K562 (cell line): ENCODE data around the gene HDHD3. TPM values are rescaled to one million over a fixed set of nuclear protein-coding genes. Genes with fewer than 3 reads are reported as not detected.

ENCODE experiments used
- ATAC-seq: fragments of 200-7000 bp; cut with Tn5 transposase; 3 replicates; pipeline ENCODE4 v1.9.1; 2020; ENCODE audit warnings: moderate library complexity
- BruUV-seq: library from RNA; stranded (reverse); fragments of 400-500 nt; replicated peaks from 2 replicates; lab custom pipeline; 2021; lab: Mats Ljungman, UMichigan
- CTCF ChIA-PET: fragments of 300-600 bp; formaldehyde crosslinking; extraction: SDS; loops from one replicate; lab custom pipeline; 2021; ENCODE audit warnings: low intra/inter-chr PET ratio; lab: Yijun Ruan, JAX
- POLR2A ChIA-PET: fragments of 300-600, 350-650 bp; sonication (Branson Sonifier 250); formaldehyde crosslinking; extraction: SDS; loops from one replicate; lab custom pipeline; 2021; ENCODE audit warnings: antibody characterized with exemption, inconsistent platforms; lab: Yijun Ruan, JAX
- DNase-seq, 4 experiments: peaks; one replicate each; pipeline versions ENCODE4 v3.0.0 to v3.0.0-alpha.2; 2011 to 2018; ENCODE audit warnings: low spot score in 3 of 4, mixed read lengths in 3 of 4; ENCODE audit errors: extremely low read depth in 1 of 4
- FAIRE-seq: peaks from 2 replicates; lab custom pipeline; 2011; peaks lifted over from hg19 to GRCh38; lab: Jason Lieb, UNC
- H2AFZ ChIP-seq: 2 replicates; pipeline ENCODE4 v1.6.0; 2011; ENCODE audit warnings: low read depth, low read length, control low read depth, inconsistent platforms
- H3K27ac ChIP-seq: fragments of 200-600 bp; 3 replicates; pipeline ENCODE4 v1.8.0; 2011; ENCODE audit warnings: low read depth, mild to moderate bottlenecking, control low read depth, inconsistent platforms, low read length, moderate library complexity, mixed read lengths; ENCODE audit errors: extremely low read depth
- H3K27me3 ChIP-seq, 2 experiments: fragments of 300-600 bp in 1 of 2; 2 replicates in 1 of 2; 3 replicates in 1 of 2; pipeline versions ENCODE4 v1.6.0 to v1.8.0; 2011; ENCODE audit warnings: inconsistent platforms in 2 of 2, low read length in 2 of 2, mild to moderate bottlenecking in 1 of 2, mixed read lengths in 1 of 2, moderate library complexity in 1 of 2; ENCODE audit not compliant: control insufficient read depth in 2 of 2, insufficient read depth in 2 of 2
- H3K36me3 ChIP-seq: fragments of 300-600 bp; 3 replicates; pipeline ENCODE4 v1.8.0; 2011; ENCODE audit warnings: mild to moderate bottlenecking, low read length, inconsistent platforms; ENCODE audit not compliant: control insufficient read depth, insufficient read depth
- H3K4me1 ChIP-seq, 2 experiments: fragments of 200-600 bp in 1 of 2; replicated peaks in 1 of 2; 2 replicates in 1 of 2; 3 replicates in 1 of 2; pipeline versions ENCODE4 v1.5.1 to v1.8.0; 2011; ENCODE audit warnings: inconsistent platforms in 2 of 2, low read length in 2 of 2, mild to moderate bottlenecking in 1 of 2, mixed read lengths in 1 of 2, moderate library complexity in 1 of 2; ENCODE audit not compliant: control insufficient read depth in 2 of 2, insufficient read depth in 2 of 2
- H3K4me2 ChIP-seq: 2 replicates; pipeline ENCODE4 v1.6.1; 2011; ENCODE audit warnings: low read length, control low read depth, inconsistent platforms, mixed read lengths; ENCODE audit not compliant: insufficient read depth
- H3K4me3 ChIP-seq: fragments of 200-600 bp; sonication (generic), shearing (Covaris generic); 2 replicates; pipeline ENCODE4 v1.5.1; 2016; ENCODE audit warnings: control low read depth, inconsistent platforms
- H3K79me2 ChIP-seq: fragments of 200-600 bp; 3 replicates; pipeline ENCODE4 v1.8.0; 2011; ENCODE audit warnings: low read length, inconsistent platforms; ENCODE audit not compliant: control insufficient read depth, insufficient read depth
- H3K9ac ChIP-seq, 2 experiments: 2 replicates each; pipeline versions ENCODE4 v1.6.0 to v1.6.1; 2011; ENCODE audit warnings: low read depth in 2 of 2, low read length in 2 of 2, control low read depth in 1 of 2, inconsistent platforms in 1 of 2, mild to moderate bottlenecking in 1 of 2, mixed read lengths in 1 of 2; ENCODE audit not compliant: insufficient read depth in 1 of 2
- H3K9me1 ChIP-seq: one replicate; pipeline ENCODE4 v1.6.0; 2011; ENCODE audit warnings: inconsistent platforms, mild to moderate bottlenecking, low read length, moderate library complexity; ENCODE audit not compliant: control insufficient read depth, insufficient read depth
- H3K9me3 ChIP-seq: replicated peaks from 2 replicates; pipeline ENCODE4 v1.5.1; 2011; ENCODE audit warnings: low read depth, low read length, inconsistent platforms; ENCODE audit not compliant: control insufficient read depth, insufficient read depth
- H4K20me1 ChIP-seq: replicated peaks from 2 replicates; pipeline ENCODE4 v1.6.1; 2011; ENCODE audit warnings: low read length, inconsistent platforms, mixed read lengths; ENCODE audit not compliant: control insufficient read depth, insufficient read depth
- HMG20A ChIP-seq: fragments of 450-650 bp; formaldehyde crosslinking; conservative IDR thresholded peaks from 2 replicates; pipeline ENCODE4 v1.4.0; 2020; ENCODE audit warnings: mild to moderate bottlenecking, mixed read lengths
- JUND ChIP-seq, 2 experiments: IDR thresholded peaks; 2 replicates in 1 of 2; 3 replicates in 1 of 2; pipeline ENCODE4 v1.6.1; 2011; ENCODE audit warnings: borderline replicate concordance in 2 of 2, low read depth in 2 of 2, low read length in 2 of 2, improper control_type of control experiment in 1 of 2, missing biosample characterization in 1 of 2, missing genetic modification characterization in 1 of 2, missing genetic modification reagents in 1 of 2
- L3MBTL2 ChIP-seq: fragments of 450-650 bp; IDR thresholded peaks from 2 replicates; pipeline ENCODE4 v1.6.1; 2016; ENCODE audit warnings: mild to moderate bottlenecking, moderate library complexity
- MAFF ChIP-seq: IDR thresholded peaks from 2 replicates; pipeline ENCODE4 v1.6.1; 2012; ENCODE audit warnings: low read length, improper control_type of control experiment
- NFIC ChIP-seq: fragments of 450-650 bp; IDR thresholded peaks from 2 replicates; pipeline ENCODE4 v1.6.1; 2017; ENCODE audit warnings: mild to moderate bottlenecking, inconsistent platforms
- PHF20 ChIP-seq: fragments of 450-650 bp; IDR thresholded peaks from 2 replicates; pipeline ENCODE4 v1.6.1; 2018; ENCODE audit not compliant: partially characterized antibody
- PHF8 ChIP-seq: fragments of 200-600 bp; sonication (generic); IDR thresholded peaks from 2 replicates; pipeline ENCODE4 v1.6.1; 2012; ENCODE audit warnings: mixed run types, mild to moderate bottlenecking, inconsistent platforms, low read length, moderate library complexity, borderline replicate concordance
- SNRNP70 ChIP-seq: fragments of 200-400 bp; formaldehyde crosslinking; optimal IDR thresholded peaks from 2 replicates; pipeline ENCODE3; 2017; ENCODE audit warnings: low read depth, low read length
- TAF9B ChIP-seq: fragments of 450-650 bp; IDR thresholded peaks from 2 replicates; pipeline ENCODE4 v1.6.1; 2018; ENCODE audit warnings: mild to moderate bottlenecking; ENCODE audit not compliant: partially characterized antibody
- ZBTB1 ChIP-seq: sonication (generic); formaldehyde crosslinking; IDR thresholded peaks from 2 replicates; pipeline ENCODE4 v1.8.1; 2023; ENCODE audit warnings: missing genetic modification reagents, low read depth, mild to moderate bottlenecking, borderline replicate concordance
- ZFX ChIP-seq: sonication (generic); formaldehyde crosslinking; IDR thresholded peaks from 2 replicates; pipeline ENCODE4 v1.8.0; 2022; ENCODE audit warnings: mild to moderate bottlenecking, missing genetic modification reagents, moderate library complexity
- ZNF12 ChIP-seq: sonication (generic); formaldehyde crosslinking; IDR thresholded peaks from 2 replicates; pipeline ENCODE4 v1.4.0; 2020; ENCODE audit warnings: mild to moderate bottlenecking, missing genetic modification reagents
- ZNF175 ChIP-seq: fragments of 200-800 bp; sonication (Bioruptor generic); IDR thresholded peaks from 2 replicates; pipeline ENCODE4 v1.6.1; 2016; ENCODE audit warnings: low read depth, mild to moderate bottlenecking, missing genetic modification characterization, missing compliant biosample characterization
- WGBS: fragments of 100-300 bp; shearing (Covaris generic); methylation state at CpG from one replicate; pipeline ENCODE4 v1.1.6; 2016; ENCODE audit warnings: low coverage, mixed read lengths; ENCODE audit not compliant: insufficient coverage; ENCODE audit errors: missing lambda C conversion rate; 5-methylcytosine and 5-hydroxymethylcytosine counted together
- in situ Hi-C: fragments of 300-500 bp; cut with MboI; formaldehyde crosslinking; loops from 4 replicates; pipeline ENCODE4 v1.15.0; 2018; ENCODE audit warnings: inconsistent platforms, mixed read lengths
- intact Hi-C: fragments of 100-400 bp; cut with micrococcal nuclease; formaldehyde crosslinking; loops from 2 replicates; pipeline ENCODE4 v1.14.2; 2022
- polyA plus RNA-seq, 8 experiments: library from polyadenylated mRNA; depleted of rRNA in 4 of 8; stranded (reverse) in 5 of 8; unstranded in 3 of 8; fragments of >200 nt; fragmentation: Nextera tagmentation in 2 of 8; fragmentation: Illumina TruSeq in 1 of 8; extraction: Ambion mirVana in 2 of 8; extraction: Trizol in 1 of 8; gene quantifications; 2 replicates each; pipeline versions ENCODE4 v1.2.1 to v1.2.3, GENCODE V29; 2011 to 2014; ENCODE audit warnings: inconsistent platforms in 1 of 8, missing spikeins in 1 of 8
- total RNA-seq, 7 experiments: library from RNA; depleted of rRNA in 6 of 7; stranded (reverse); fragments of >200 nt in 6 of 7; fragmentation: Illumina TruSeq in 2 of 7; extraction: Trizol in 2 of 7; gene quantifications; 2 replicates each; pipeline versions ENCODE4 v1.2.1 to v1.2.3, GENCODE V29; 2011 to 2021; ENCODE audit warnings: low replicate concordance in 1 of 7
- TF ChIP-seq, protein P1 (sequence below): sonication (generic); formaldehyde crosslinking; IDR thresholded peaks from 2 replicates; pipeline ENCODE4 v1.9.0; 2022; ENCODE audit warnings: mild to moderate bottlenecking, missing genetic modification reagents
- TF ChIP-seq, protein P2 (sequence below): sonication (generic); formaldehyde crosslinking; IDR thresholded peaks from 2 replicates; pipeline ENCODE4 v1.8.0; 2022; ENCODE audit warnings: missing genetic modification reagents, mild to moderate bottlenecking, borderline replicate concordance
- TF ChIP-seq, protein P3 (sequence below), 2 experiments: fragments of 450-650 bp; IDR thresholded peaks; 2 replicates each; pipeline ENCODE4 v1.6.1; 2016

The HDHD3 gene
- total and polyA plus RNA-seq, 9 of the 15 experiments (the other 6 are each of a cell fraction or from before 2014, with no cell fraction given): 1.1 to 19.1 (median 10.9) TPM

DNA sequence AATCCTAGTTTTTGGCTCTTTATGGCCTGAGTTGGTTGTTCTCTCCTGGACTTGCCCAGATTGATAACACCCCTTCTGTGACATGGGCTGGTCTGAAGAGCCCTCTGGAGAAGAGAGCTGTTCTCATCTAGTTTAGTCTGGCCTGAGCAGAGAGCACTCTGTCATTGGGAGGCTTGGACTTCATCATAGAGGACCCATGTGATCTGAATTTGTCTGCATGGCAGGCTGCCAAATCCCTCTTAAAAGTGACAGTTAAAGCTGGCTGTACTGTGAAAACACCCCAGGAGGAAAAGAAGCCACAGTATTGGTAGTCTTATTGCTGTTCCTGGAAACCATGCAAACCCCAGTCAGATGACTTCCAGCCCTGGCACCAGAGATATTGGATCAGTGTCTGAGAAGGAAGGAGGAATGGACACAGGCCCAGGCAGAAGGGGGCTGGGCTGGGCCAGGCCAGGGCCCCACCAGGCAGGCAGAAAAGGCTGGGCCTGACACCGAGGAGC, 33.0 kb downstream of the HDHD3 start:
- ATAC-seq (peak; percentile 69), FAIRE-seq (peak; percentile 88), DNase-seq (peak in 3 of 4 experiments; percentile 36 to 90 (median 62))
- peak overlapping the region; percentile 2 to 83; a peak in 2 of 4 replicates for H3K9ac ChIP-seq
- BruUV-seq: no TSS peak
- no peaks in the 10 kb centered on the region for H3K9me3 ChIP-seq
- in situ Hi-C loops (no loop called here), intact Hi-C loops (no loop called here)
- CTCF ChIA-PET: no interaction called here
- H3K27ac ChIP-seq: peak overlapping the region; percentile 77; the same call in 1 of the 3 replicates
- H3K79me2 ChIP-seq: no peaks in the 10 kb centered on the region
- POLR2A ChIA-PET: interaction anchor here (0.9 to 1.0 kb wide), 3 partner anchors 8 to 67 kb away, joined by 3 to 4 read pairs (median 3); partner anchors contain the start of genes C9orf43 and POLE3
- no peaks in the 10 kb centered on the region for H3K36me3 ChIP-seq
- H3K9me1 ChIP-seq: no peaks in the 10 kb centered on the region
- H2AFZ ChIP-seq: peak overlapping the region; percentile 67
- peaks cover 11 to 16% of the 10 kb centered on the region in 2 experiments; a peak in 4 of 5 replicates for H3K4me1 ChIP-seq
- 22% methylated on average over 1 of the region's 1 CpG for WGBS
- no peaks in the 10 kb centered on the region for H4K20me1 ChIP-seq
- H3K27me3 ChIP-seq: no peaks in the 10 kb centered on the region
- H3K4me3 ChIP-seq: no peak overlapping the region
- H3K4me2 ChIP-seq: no peak overlapping the region; the same call in 1 of the 2 replicates
- TF ChIP-seq HMG20A (CRISPR knock-in tag) (no peak), PHF20 (peak; percentile 29), TAF9B (no peak), PHF8 (peak; percentile 30; the same call in 1 of the 2 replicates), MAFF (no peak), ZBTB1 (CRISPR knock-in tag) (no peak), SNRNP70 (no peak), ZFX (peak; percentile 72), ZNF175 (0 out of 2 replicates have a peak, but pooled peaks have one; percentile 29), L3MBTL2 (peak; percentile 81), NFIC (peak; percentile 99), JUND (IDR thresholded peaks at IDR 0.05; ENCODE audit: borderline replicate concordance, low read depth, low read length) (peak; percentile 39; the same call in 1 of the 2 replicates), JUND (tag; IDR thresholded peaks at IDR 0.05; ENCODE audit: borderline replicate concordance, low read depth, low read length) (peak; percentile 11; the same call in 1 of the 3 replicates), ZNF12 (no peak)
- TF ChIP-seq, protein P1, sequence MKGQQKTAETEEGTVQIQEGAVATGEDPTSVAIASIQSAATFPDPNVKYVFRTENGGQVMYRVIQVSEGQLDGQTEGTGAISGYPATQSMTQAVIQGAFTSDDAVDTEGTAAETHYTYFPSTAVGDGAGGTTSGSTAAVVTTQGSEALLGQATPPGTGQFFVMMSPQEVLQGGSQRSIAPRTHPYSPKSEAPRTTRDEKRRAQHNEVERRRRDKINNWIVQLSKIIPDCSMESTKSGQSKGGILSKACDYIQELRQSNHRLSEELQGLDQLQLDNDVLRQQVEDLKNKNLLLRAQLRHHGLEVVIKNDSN (CRISPR knock-in tag): peak; percentile 66
- TF ChIP-seq, protein P2, sequence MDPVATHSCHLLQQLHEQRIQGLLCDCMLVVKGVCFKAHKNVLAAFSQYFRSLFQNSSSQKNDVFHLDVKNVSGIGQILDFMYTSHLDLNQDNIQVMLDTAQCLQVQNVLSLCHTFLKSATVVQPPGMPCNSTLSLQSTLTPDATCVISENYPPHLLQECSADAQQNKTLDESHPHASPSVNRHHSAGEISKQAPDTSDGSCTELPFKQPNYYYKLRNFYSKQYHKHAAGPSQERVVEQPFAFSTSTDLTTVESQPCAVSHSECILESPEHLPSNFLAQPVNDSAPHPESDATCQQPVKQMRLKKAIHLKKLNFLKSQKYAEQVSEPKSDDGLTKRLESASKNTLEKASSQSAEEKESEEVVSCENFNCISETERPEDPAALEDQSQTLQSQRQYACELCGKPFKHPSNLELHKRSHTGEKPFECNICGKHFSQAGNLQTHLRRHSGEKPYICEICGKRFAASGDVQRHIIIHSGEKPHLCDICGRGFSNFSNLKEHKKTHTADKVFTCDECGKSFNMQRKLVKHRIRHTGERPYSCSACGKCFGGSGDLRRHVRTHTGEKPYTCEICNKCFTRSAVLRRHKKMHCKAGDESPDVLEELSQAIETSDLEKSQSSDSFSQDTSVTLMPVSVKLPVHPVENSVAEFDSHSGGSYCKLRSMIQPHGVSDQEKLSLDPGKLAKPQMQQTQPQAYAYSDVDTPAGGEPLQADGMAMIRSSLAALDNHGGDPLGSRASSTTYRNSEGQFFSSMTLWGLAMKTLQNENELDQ (CRISPR knock-in tag): no peak
- TF ChIP-seq, protein P3, sequence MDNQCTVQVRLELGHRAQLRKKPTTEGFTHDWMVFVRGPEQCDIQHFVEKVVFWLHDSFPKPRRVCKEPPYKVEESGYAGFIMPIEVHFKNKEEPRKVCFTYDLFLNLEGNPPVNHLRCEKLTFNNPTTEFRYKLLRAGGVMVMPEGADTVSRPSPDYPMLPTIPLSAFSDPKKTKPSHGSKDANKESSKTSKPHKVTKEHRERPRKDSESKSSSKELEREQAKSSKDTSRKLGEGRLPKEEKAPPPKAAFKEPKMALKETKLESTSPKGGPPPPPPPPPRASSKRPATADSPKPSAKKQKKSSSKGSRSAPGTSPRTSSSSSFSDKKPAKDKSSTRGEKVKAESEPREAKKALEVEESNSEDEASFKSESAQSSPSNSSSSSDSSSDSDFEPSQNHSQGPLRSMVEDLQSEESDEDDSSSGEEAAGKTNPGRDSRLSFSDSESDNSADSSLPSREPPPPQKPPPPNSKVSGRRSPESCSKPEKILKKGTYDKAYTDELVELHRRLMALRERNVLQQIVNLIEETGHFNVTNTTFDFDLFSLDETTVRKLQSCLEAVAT (IDR thresholded peaks at IDR 0.05): peak in 1 of 2 experiments; percentile 97; a peak in 2 of 4 replicates
